SK-N-SH (cell line): ENCODE measurements around the gene CDH23.

Experiments used
- EZH2phosphoT487 ChIP-seq: fragments of 200-600 bp; sonication (generic); IDR thresholded peaks from 2 replicates; pipeline ENCODE4 v1.6.1; 2017; ENCODE audit warnings: low read depth, mixed run types, mild to moderate bottlenecking, antibody characterized with exemption, moderate library complexity, borderline replicate concordance
- NFIC ChIP-seq: IDR thresholded peaks from 2 replicates; pipeline ENCODE4 v1.4.0; 2012; ENCODE audit warnings: borderline replicate concordance
- TAF1 ChIP-seq: IDR thresholded peaks from 2 replicates; pipeline ENCODE4 v1.6.1; 2012; ENCODE audit warnings: low read depth, mild to moderate bottlenecking, low read length, moderate library complexity, borderline replicate concordance
- YY1 ChIP-seq: IDR thresholded peaks from 2 replicates; pipeline ENCODE4 v1.4.0; 2012; ENCODE audit warnings: low read depth, mild to moderate bottlenecking
- TF ChIP-seq, protein P1 (sequence below): IDR thresholded peaks from 2 replicates; pipeline ENCODE4 v1.4.0; 2012; ENCODE audit warnings: low read depth
- TF ChIP-seq, protein P2 (sequence below): fragments of 200-600 bp; sonication (generic); IDR thresholded peaks from 2 replicates; pipeline ENCODE4 v1.6.1; 2017; ENCODE audit warnings: antibody characterized with exemption, mild to moderate bottlenecking, moderate library complexity

GRCh38 chr10:71765906-71766716 lies 369.4 kb downstream of the CDH23 start:
- TF ChIP-seq EZH2phosphoT487 (no peak), TAF1 (no peak), YY1 (no peak), NFIC (no peak)
- TF ChIP-seq, protein P1, sequence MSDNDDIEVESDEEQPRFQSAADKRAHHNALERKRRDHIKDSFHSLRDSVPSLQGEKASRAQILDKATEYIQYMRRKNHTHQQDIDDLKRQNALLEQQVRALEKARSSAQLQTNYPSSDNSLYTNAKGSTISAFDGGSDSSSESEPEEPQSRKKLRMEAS: no peak
- TF ChIP-seq, protein P2, sequence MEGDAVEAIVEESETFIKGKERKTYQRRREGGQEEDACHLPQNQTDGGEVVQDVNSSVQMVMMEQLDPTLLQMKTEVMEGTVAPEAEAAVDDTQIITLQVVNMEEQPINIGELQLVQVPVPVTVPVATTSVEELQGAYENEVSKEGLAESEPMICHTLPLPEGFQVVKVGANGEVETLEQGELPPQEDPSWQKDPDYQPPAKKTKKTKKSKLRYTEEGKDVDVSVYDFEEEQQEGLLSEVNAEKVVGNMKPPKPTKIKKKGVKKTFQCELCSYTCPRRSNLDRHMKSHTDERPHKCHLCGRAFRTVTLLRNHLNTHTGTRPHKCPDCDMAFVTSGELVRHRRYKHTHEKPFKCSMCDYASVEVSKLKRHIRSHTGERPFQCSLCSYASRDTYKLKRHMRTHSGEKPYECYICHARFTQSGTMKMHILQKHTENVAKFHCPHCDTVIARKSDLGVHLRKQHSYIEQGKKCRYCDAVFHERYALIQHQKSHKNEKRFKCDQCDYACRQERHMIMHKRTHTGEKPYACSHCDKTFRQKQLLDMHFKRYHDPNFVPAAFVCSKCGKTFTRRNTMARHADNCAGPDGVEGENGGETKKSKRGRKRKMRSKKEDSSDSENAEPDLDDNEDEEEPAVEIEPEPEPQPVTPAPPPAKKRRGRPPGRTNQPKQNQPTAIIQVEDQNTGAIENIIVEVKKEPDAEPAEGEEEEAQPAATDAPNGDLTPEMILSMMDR: no peak
